Measurements from ENCODE around the gene SHTN1. TPM values are rescaled to one million over a fixed set of nuclear protein-coding genes. Genes with fewer than 3 reads are reported as not detected.

SHTN1 gene
- total RNA-seq: 3.0 TPM

- TF ChIP-seq CTCF (IDR thresholded peaks at IDR 0.05): no peak
- intact Hi-C loops (cut with DNase I): loop anchor here (10.0 kb wide), 1 partner anchor 170 kb away; no protein-coding TSS in a partner anchor
- Histone ChIP-seq H3K36me3 (no peaks in the 10 kb centered on the region), H3K27me3 (no peaks in the 10 kb centered on the region), H3K4me1 (peaks cover 0 to 3% of the 10 kb centered on the region in 2 donors), H3K27ac (peak within 1 kb of the TSS; percentile 70 to 79), H3K9me3 (no peaks in the 10 kb centered on the region), H3K4me3 (peak within 1 kb of the TSS; percentile 68 to 97)
- peak; percentile 18 to 76 for DNase-seq (ENCODE audit: low spot score in 2 of 2)
Measured at GRCh38 chr10:117005026-117005526, at the start of gene SHTN1. SHTN1 (minus strand) TSS chr10:117005187; CDS start chr10:117005079, 108 bp downstream.

GRCh38 chr10:117053482-117053881 lies 48.5 kb upstream of the SHTN1 start:
- intact Hi-C loops (cut with DNase I): no loop called here
- Histone ChIP-seq H3K4me3 (no peak overlapping the region), H3K9me3 (peaks cover 0 to 4% of the 10 kb centered on the region in 2 donors), H3K27ac (no peak overlapping the region), H3K27me3 (no peaks in the 10 kb centered on the region), H3K4me1 (no peaks in the 10 kb centered on the region), H3K36me3 (no peaks in the 10 kb centered on the region)
- DNase-seq (ENCODE audit: low spot score in 2 of 2): no peak
- no peak for TF ChIP-seq CTCF (IDR thresholded peaks at IDR 0.05)

DNA sequence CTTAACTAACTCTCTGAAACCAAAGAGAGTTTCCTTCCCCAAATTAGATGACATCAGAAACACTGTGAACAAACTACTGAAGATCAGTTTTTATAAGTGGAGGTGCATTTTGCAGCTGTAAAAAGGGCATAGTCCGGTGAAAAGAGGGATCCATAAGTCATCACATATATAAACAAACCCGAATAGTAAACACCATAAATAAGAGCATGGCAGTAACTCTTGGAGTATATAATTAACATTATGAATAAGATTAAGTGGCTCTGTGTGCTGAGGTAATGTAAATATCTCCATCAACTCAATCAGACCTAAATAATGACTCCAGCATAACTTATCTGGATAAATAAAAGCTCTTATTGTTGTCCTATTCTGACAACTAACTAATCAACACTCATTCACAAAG lies 43.0 kb upstream of the SHTN1 start:
- H3K36me3 ChIP-seq: no peaks in the 10 kb centered on the region
- H3K27ac ChIP-seq: no peak overlapping the region
- intact Hi-C loops (cut with DNase I): no loop called here
- H3K9me3 ChIP-seq: no peaks in the 10 kb centered on the region
- DNase-seq (ENCODE audit: low spot score in 2 of 2): no peak
- H3K4me3 ChIP-seq: no peak overlapping the region
- no peak for TF ChIP-seq CTCF (IDR thresholded peaks at IDR 0.05)
- no peaks in the 10 kb centered on the region for H3K4me1 ChIP-seq
- H3K27me3 ChIP-seq: no peaks in the 10 kb centered on the region

- Histone ChIP-seq H3K27me3 (no peaks in the 10 kb centered on the region), H3K4me1 (no peaks in the 10 kb centered on the region), H3K36me3 (no peaks in the 10 kb centered on the region), H3K27ac (no peak overlapping the region), H3K9me3 (no peaks in the 10 kb centered on the region), H3K4me3 (no peak overlapping the region)
- intact Hi-C loops (cut with DNase I): no loop called here
- TF ChIP-seq CTCF (IDR thresholded peaks at IDR 0.05): no peak
- no peak for DNase-seq (ENCODE audit: low spot score in 2 of 2)
Measured at GRCh38 chr10:117016266-117016665, 11.3 kb upstream of the SHTN1 start.

- Histone ChIP-seq H3K36me3 (no peaks in the 10 kb centered on the region), H3K4me1 (no peaks in the 10 kb centered on the region), H3K4me3 (no peak overlapping the region), H3K27ac (no peak overlapping the region), H3K9me3 (no peaks in the 10 kb centered on the region), H3K27me3 (no peaks in the 10 kb centered on the region)
- intact Hi-C loops (cut with DNase I): no loop called here
- no peak for DNase-seq (ENCODE audit: low spot score in 2 of 2)
- no peak for TF ChIP-seq CTCF (IDR thresholded peaks at IDR 0.05)
Measured at GRCh38 chr10:117014835-117015234, 9.8 kb upstream of the SHTN1 start.

DNA sequence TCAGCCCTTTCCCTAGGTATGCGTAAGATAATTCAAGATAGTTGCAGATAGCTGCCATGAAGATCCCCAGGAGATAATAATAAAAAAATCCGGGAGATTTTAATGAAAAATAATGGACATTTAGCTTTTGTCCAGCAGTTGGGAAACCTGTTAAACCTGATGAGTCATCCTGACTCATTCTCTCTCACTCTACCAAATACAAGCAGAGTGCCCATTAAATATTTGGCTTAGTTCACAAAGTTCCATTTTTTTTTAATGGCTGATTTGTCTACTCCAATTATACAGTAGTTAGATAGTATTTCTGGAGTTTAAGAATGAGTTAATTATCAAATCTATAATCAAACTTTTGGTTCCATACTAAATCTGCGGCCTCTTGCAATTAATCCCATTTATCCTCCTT lies 2.1 kb upstream of the SHTN1 start:
- Histone ChIP-seq H3K27ac (no peak overlapping the region), H3K4me3 (no peak overlapping the region), H3K36me3 (no peaks in the 10 kb centered on the region), H3K4me1 (peaks cover 0 to 3% of the 10 kb centered on the region in 2 donors), H3K27me3 (no peaks in the 10 kb centered on the region), H3K9me3 (no peaks in the 10 kb centered on the region)
- intact Hi-C loops (cut with DNase I): loop anchor here (10.0 kb wide), 1 partner anchor 168 kb away; no protein-coding TSS in a partner anchor
- no peak for DNase-seq (ENCODE audit: low spot score in 2 of 2)
- TF ChIP-seq CTCF (IDR thresholded peaks at IDR 0.05): no peak

Data from ascending aorta (tissue), 2 donors.